Neural progenitor cell (in vitro differentiated cells): ENCODE data around the gene PAK1.

ENCODE experiments used
- EZH2phosphoT487 ChIP-seq: fragments of 200-600 bp; sonication (generic); IDR thresholded peaks from 2 replicates; pipeline ENCODE4 v1.6.1; 2017; ENCODE audit warnings: antibody characterized with exemption
- TF ChIP-seq, protein P1 (sequence below): fragments of 200-600 bp; sonication (generic); IDR thresholded peaks from 2 replicates; pipeline ENCODE4 v1.5.1; 2017; ENCODE audit warnings: antibody characterized with exemption, mild to moderate bottlenecking

DNA sequence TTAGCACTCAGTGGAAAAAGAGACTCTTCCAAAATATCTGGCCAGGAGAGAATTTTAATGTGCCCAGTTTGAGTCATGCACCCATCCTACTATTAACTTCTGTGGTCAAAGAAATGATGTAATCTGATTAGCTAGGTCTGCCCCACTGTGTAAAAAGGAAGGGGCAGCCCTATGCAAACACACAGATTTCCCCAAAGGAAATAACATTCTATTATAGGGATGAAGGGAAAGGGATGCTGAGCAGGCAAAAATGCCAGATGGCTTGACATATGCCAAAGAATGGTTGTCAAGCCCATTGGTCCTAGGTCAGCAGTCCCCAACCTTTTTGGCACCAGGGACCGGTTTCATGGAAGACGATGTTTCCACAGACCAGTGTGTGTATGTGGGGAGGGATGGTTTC is 43.3 kb upstream of the PAK1 start:
- TF ChIP-seq, protein P1, sequence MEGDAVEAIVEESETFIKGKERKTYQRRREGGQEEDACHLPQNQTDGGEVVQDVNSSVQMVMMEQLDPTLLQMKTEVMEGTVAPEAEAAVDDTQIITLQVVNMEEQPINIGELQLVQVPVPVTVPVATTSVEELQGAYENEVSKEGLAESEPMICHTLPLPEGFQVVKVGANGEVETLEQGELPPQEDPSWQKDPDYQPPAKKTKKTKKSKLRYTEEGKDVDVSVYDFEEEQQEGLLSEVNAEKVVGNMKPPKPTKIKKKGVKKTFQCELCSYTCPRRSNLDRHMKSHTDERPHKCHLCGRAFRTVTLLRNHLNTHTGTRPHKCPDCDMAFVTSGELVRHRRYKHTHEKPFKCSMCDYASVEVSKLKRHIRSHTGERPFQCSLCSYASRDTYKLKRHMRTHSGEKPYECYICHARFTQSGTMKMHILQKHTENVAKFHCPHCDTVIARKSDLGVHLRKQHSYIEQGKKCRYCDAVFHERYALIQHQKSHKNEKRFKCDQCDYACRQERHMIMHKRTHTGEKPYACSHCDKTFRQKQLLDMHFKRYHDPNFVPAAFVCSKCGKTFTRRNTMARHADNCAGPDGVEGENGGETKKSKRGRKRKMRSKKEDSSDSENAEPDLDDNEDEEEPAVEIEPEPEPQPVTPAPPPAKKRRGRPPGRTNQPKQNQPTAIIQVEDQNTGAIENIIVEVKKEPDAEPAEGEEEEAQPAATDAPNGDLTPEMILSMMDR: no peak
- no peak for TF ChIP-seq EZH2phosphoT487
